Measurements from ENCODE around the gene ANXA11.

DNA sequence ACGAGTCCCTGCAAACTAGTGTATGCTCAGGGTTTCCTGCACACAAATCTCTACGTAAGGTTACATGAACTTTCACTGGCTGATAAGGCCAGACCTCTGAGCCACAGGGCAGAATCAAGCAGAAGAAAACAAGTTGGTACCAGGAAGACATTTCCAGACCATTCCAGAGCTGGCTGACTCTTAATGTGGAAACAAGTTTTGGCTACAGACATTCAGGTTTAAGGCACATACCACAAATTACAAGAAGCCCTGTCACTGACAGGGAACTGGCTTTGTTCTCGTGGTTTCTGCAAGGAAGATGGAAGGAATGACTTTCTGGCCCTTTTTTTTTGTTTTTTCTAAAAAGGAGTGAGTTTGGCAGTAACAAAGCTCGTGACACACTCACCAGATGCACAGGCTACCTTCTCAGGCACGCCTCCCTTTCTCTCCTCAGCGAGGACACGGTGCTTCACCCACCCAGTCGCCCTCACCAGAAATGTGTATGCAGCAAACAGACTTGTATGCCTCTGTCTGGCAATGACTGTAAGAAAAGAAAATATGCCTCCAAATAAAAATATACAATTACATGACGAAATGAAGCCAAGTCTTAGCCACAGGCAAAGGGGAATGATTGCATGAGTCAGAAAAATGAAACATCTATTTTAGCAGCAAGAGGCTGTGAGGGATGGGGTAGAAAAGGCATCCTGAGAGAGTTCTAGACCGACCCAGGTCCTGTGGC lies 50.2 kb downstream of the ANXA11 start:
- TF ChIP-seq, protein P1, sequence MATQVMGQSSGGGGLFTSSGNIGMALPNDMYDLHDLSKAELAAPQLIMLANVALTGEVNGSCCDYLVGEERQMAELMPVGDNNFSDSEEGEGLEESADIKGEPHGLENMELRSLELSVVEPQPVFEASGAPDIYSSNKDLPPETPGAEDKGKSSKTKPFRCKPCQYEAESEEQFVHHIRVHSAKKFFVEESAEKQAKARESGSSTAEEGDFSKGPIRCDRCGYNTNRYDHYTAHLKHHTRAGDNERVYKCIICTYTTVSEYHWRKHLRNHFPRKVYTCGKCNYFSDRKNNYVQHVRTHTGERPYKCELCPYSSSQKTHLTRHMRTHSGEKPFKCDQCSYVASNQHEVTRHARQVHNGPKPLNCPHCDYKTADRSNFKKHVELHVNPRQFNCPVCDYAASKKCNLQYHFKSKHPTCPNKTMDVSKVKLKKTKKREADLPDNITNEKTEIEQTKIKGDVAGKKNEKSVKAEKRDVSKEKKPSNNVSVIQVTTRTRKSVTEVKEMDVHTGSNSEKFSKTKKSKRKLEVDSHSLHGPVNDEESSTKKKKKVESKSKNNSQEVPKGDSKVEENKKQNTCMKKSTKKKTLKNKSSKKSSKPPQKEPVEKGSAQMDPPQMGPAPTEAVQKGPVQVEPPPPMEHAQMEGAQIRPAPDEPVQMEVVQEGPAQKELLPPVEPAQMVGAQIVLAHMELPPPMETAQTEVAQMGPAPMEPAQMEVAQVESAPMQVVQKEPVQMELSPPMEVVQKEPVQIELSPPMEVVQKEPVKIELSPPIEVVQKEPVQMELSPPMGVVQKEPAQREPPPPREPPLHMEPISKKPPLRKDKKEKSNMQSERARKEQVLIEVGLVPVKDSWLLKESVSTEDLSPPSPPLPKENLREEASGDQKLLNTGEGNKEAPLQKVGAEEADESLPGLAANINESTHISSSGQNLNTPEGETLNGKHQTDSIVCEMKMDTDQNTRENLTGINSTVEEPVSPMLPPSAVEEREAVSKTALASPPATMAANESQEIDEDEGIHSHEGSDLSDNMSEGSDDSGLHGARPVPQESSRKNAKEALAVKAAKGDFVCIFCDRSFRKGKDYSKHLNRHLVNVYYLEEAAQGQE (IDR thresholded peaks at IDR 0.05; ENCODE audit: borderline replicate concordance): no peak
- no peak for TF ChIP-seq RAD21 (conservative IDR thresholded peaks at IDR 0.05)
- no peak for TF ChIP-seq POLR2AphosphoS5 (IDR thresholded peaks at IDR 0.05)
